CD4-positive, alpha-beta memory T cell (primary cell): Measurements from ENCODE around the gene TBL1X. TPM values are rescaled to one million over a fixed set of nuclear protein-coding genes. Genes with fewer than 3 reads are reported as not detected.
A peak's percentile ranks its signal among the peaks of the same experiment; 100 is the strongest.

ENCODE experiments used
- CTCF ChIA-PET: fragments of 350-600 bp; sonication (Branson Sonifier 250); formaldehyde crosslinking; loops from one replicate; lab custom pipeline; 2021; ENCODE audit warnings: inconsistent platforms; ENCODE audit not compliant: partially characterized antibody; lab: Charles Lee
- POLR2A ChIA-PET: fragments of 350-600 bp; sonication (Branson Sonifier 250); formaldehyde crosslinking; loops from one replicate; lab custom pipeline; 2021; ENCODE audit not compliant: partially characterized antibody; lab: Charles Lee
- DNase-seq, 5 donors: peaks; one replicate each; pipeline versions ENCODE4 v3.0.0 to v3.0.0-alpha.2; 2020 to 2022; ENCODE audit warnings: mixed read lengths in 1 of 5
- H3K27ac ChIP-seq: one replicate; pipeline ENCODE4 v1.7.0; 2013; ENCODE audit warnings: low read depth, low read length
- H3K27me3 ChIP-seq: 2 replicates; pipeline ENCODE4 v1.7.0; 2013; ENCODE audit warnings: mild to moderate bottlenecking, low read length, moderate library complexity; ENCODE audit not compliant: insufficient read depth
- H3K36me3 ChIP-seq: 2 replicates; pipeline ENCODE4 v1.7.0; 2013; ENCODE audit warnings: mild to moderate bottlenecking, low read length, moderate library complexity; ENCODE audit not compliant: insufficient read depth
- H3K4me1 ChIP-seq: 2 replicates; pipeline ENCODE4 v1.7.0; 2013; ENCODE audit warnings: mild to moderate bottlenecking, low read length, moderate library complexity; ENCODE audit not compliant: insufficient read depth
- H3K4me3 ChIP-seq, 2 donors: one replicate each; pipeline ENCODE4 v1.7.0; 2013; ENCODE audit warnings: low read length in 2 of 2, mild to moderate bottlenecking in 1 of 2
- H3K9me3 ChIP-seq, 2 donors: one replicate each; pipeline ENCODE4 v1.7.0; 2013; ENCODE audit warnings: low read length in 2 of 2, control low read depth in 1 of 2; ENCODE audit not compliant: control insufficient read depth in 1 of 2
- H3K27ac Mint-ChIP-seq, 7 donors: one replicate each; pipeline ENCODE4 v1.8.0; 2020 to 2021; ENCODE audit warnings: mixed read lengths in 7 of 7, mild to moderate bottlenecking in 6 of 7, inconsistent platforms in 3 of 7, moderate library complexity in 3 of 7
- H3K27me3 Mint-ChIP-seq, 2 donors: one replicate each; pipeline ENCODE4 v1.8.0; 2020 to 2021; ENCODE audit warnings: mixed read lengths in 2 of 2
- H3K36me3 Mint-ChIP-seq, 2 donors: one replicate each; pipeline ENCODE4 v1.8.0; 2020 to 2021; ENCODE audit warnings: mixed read lengths in 2 of 2, inconsistent platforms in 1 of 2, mild to moderate bottlenecking in 1 of 2
- H3K4me1 Mint-ChIP-seq, 4 donors: one replicate each; pipeline ENCODE4 v1.8.0; 2020 to 2021; ENCODE audit warnings: mixed read lengths in 4 of 4, mild to moderate bottlenecking in 1 of 4
- H3K4me3 Mint-ChIP-seq, 8 donors: one replicate each; pipeline ENCODE4 v1.8.0; 2020 to 2021; ENCODE audit warnings: mixed read lengths in 8 of 8, mild to moderate bottlenecking in 7 of 8, moderate library complexity in 6 of 8, inconsistent platforms in 3 of 8
- H3K9me3 Mint-ChIP-seq, 8 donors: one replicate each; pipeline ENCODE4 v1.8.0; 2020 to 2021; ENCODE audit warnings: mixed read lengths in 8 of 8, mild to moderate bottlenecking in 5 of 8, inconsistent platforms in 3 of 8, moderate library complexity in 1 of 8
- intact Hi-C: fragments of 100-400 bp; cut with micrococcal nuclease; formaldehyde crosslinking; loops from one replicate; pipeline ENCODE4 v1.15.1; 2023
- polyA plus RNA-seq, 2 donors: library from polyadenylated mRNA; unstranded; fragments of 300-500 nt; fragmentation: Illumina TruSeq; gene quantifications; one replicate each; pipeline ENCODE4 v1.2.3, GENCODE V29; 2021
- total RNA-seq, 2 experiments: library from RNA; stranded (reverse); gene quantifications; one replicate each; pipeline ENCODE4 v1.2.3, GENCODE V29; 2021

Gene TBL1X
- total and polyA plus RNA-seq, 4 experiments from 2014 or later, result 6.1 to 50.5 (median 34.3) TPM

GRCh38 chrX:9646471-9647224 lies 181.8 kb downstream of the TBL1X start:
- Mint-ChIP-seq H3K4me3 (no peak overlapping the region), H3K36me3 (no peaks in the 10 kb centered on the region), H3K4me1 (peaks cover 10 to 34% (median 20%) of the 10 kb centered on the region in 4 donors), H3K27ac (peak overlapping the region in 1 of 7 donors; percentile 22), H3K9me3 (no peaks in the 10 kb centered on the region), H3K27me3 (no peaks in the 10 kb centered on the region)
- Histone ChIP-seq H3K9me3 (no peaks in the 10 kb centered on the region), H3K4me1 (peaks cover 10% of the 10 kb centered on the region), H3K27ac (no peak overlapping the region), H3K4me3 (no peak overlapping the region), H3K36me3 (no peaks in the 10 kb centered on the region), H3K27me3 (no peaks in the 10 kb centered on the region)
- ChIA-PET CTCF (no interaction called here), POLR2A (no interaction called here)
- DNase-seq, result no peak
- intact Hi-C loops, result no loop called here

- Mint-ChIP-seq H3K4me1 (peaks cover 7 to 27% (median 15%) of the 10 kb centered on the region in 4 donors), H3K36me3 (no peaks in the 10 kb centered on the region), H3K27ac (peak overlapping the region in 1 of 7 donors; percentile 13), H3K27me3 (no peaks in the 10 kb centered on the region), H3K4me3 (no peak overlapping the region), H3K9me3 (no peaks in the 10 kb centered on the region)
- Histone ChIP-seq H3K4me3 (no peak overlapping the region), H3K27ac (no peak overlapping the region), H3K9me3 (no peaks in the 10 kb centered on the region), H3K27me3 (no peaks in the 10 kb centered on the region), H3K4me1 (peaks cover 10% of the 10 kb centered on the region), H3K36me3 (no peaks in the 10 kb centered on the region)
- CTCF ChIA-PET, result no interaction called here
- POLR2A ChIA-PET, result no interaction called here
- DNase-seq, result no peak
- intact Hi-C loops, result no loop called here
Observed at GRCh38 chrX:9647431-9647830, 182.6 kb downstream of the TBL1X start.

GRCh38 chrX:9650091-9650490 lies 185.2 kb downstream of the TBL1X start:
- CTCF ChIA-PET, result no interaction called here

GRCh38 chrX:9651737-9652136 lies 186.9 kb downstream of the TBL1X start:
- POLR2A ChIA-PET, result no interaction called here
- intact Hi-C loops, result no loop called here

More at GRCh38 chrX:9650091-9650490, 185.2 kb downstream of the TBL1X start:
- no peak overlapping the region for H3K4me3 Mint-ChIP-seq
- peaks cover 0 to 2% (median under 1%) of the 10 kb centered on the region in 4 donors for H3K4me1 Mint-ChIP-seq
- H3K27me3 ChIP-seq, result no peaks in the 10 kb centered on the region
- POLR2A ChIA-PET, result no interaction called here
- no peak overlapping the region for H3K27ac Mint-ChIP-seq
- intact Hi-C loops, result no loop called here
- no peak overlapping the region for H3K4me3 ChIP-seq
- H3K36me3 ChIP-seq, result no peaks in the 10 kb centered on the region
- H3K27ac ChIP-seq, result no peak overlapping the region
- H3K4me1 ChIP-seq, result no peaks in the 10 kb centered on the region
- no peaks in the 10 kb centered on the region for H3K9me3 ChIP-seq
- no peaks in the 10 kb centered on the region for H3K27me3 Mint-ChIP-seq
- H3K36me3 Mint-ChIP-seq, result peaks cover 9 to 10% of the 10 kb centered on the region in 2 donors
- DNase-seq, result no peak
- peaks cover 0 to under 1% (median 0%) of the 10 kb centered on the region in 8 donors for H3K9me3 Mint-ChIP-seq

GRCh38 chrX:9654929-9655328 lies 190.1 kb downstream of the TBL1X start:
- intact Hi-C loops, result no loop called here
- Mint-ChIP-seq H3K27me3 (no peaks in the 10 kb centered on the region), H3K4me1 (peaks cover 0 to 2% (median 0%) of the 10 kb centered on the region in 4 donors), H3K36me3 (peaks cover 23 to 26% of the 10 kb centered on the region in 2 donors), H3K27ac (no peak overlapping the region), H3K4me3 (no peak overlapping the region), H3K9me3 (peaks cover 0 to 2% (median 0%) of the 10 kb centered on the region in 8 donors)
- H3K9me3 ChIP-seq, result no peaks in the 10 kb centered on the region
- no peaks in the 10 kb centered on the region for H3K36me3 ChIP-seq
- no peak overlapping the region for H3K27ac ChIP-seq
- ChIA-PET CTCF (no interaction called here), POLR2A (no interaction called here)
- H3K4me1 ChIP-seq, result no peaks in the 10 kb centered on the region
- H3K4me3 ChIP-seq, result no peak overlapping the region
- DNase-seq, result no peak
- H3K27me3 ChIP-seq, result no peaks in the 10 kb centered on the region

More at GRCh38 chrX:9651737-9652136, 186.9 kb downstream of the TBL1X start:
- Mint-ChIP-seq H3K9me3 (peaks cover 0 to 2% (median 0%) of the 10 kb centered on the region in 8 donors), H3K36me3 (peaks cover 16 to 22% of the 10 kb centered on the region in 2 donors), H3K27ac (no peak overlapping the region), H3K4me1 (peaks cover 0 to 2% (median 0%) of the 10 kb centered on the region in 4 donors), H3K27me3 (no peaks in the 10 kb centered on the region), H3K4me3 (no peak overlapping the region)
- Histone ChIP-seq H3K4me3 (no peak overlapping the region), H3K9me3 (no peaks in the 10 kb centered on the region), H3K4me1 (no peaks in the 10 kb centered on the region), H3K27me3 (no peaks in the 10 kb centered on the region), H3K36me3 (no peaks in the 10 kb centered on the region), H3K27ac (no peak overlapping the region)
- CTCF ChIA-PET, result no interaction called here
- no peak for DNase-seq

GRCh38 chrX:9656277-9656676 lies 191.4 kb downstream of the TBL1X start:
- H3K27me3 Mint-ChIP-seq, result no peaks in the 10 kb centered on the region
- no peak overlapping the region for H3K4me3 ChIP-seq
- H3K4me1 ChIP-seq, result no peaks in the 10 kb centered on the region
- no peaks in the 10 kb centered on the region for H3K9me3 ChIP-seq
- intact Hi-C loops, result no loop called here
- no peak overlapping the region for H3K4me3 Mint-ChIP-seq
- peaks cover 0 to 2% (median 0%) of the 10 kb centered on the region in 4 donors for H3K4me1 Mint-ChIP-seq
- no peak overlapping the region for H3K27ac ChIP-seq
- no peak overlapping the region for H3K27ac Mint-ChIP-seq
- DNase-seq, result no peak
- ChIA-PET CTCF (no interaction called here), POLR2A (no interaction called here)
- H3K36me3 Mint-ChIP-seq, result peaks cover 25 to 30% of the 10 kb centered on the region in 2 donors
- H3K9me3 Mint-ChIP-seq, result peaks cover 0 to 2% (median 0%) of the 10 kb centered on the region in 8 donors
- H3K27me3 ChIP-seq, result no peaks in the 10 kb centered on the region
- no peaks in the 10 kb centered on the region for H3K36me3 ChIP-seq

- H3K9me3 ChIP-seq, result no peaks in the 10 kb centered on the region
- H3K4me3 ChIP-seq, result no peak overlapping the region
- H3K27ac ChIP-seq, result no peak overlapping the region
- peak overlapping the region in 1 of 7 donors; percentile 37 for H3K27ac Mint-ChIP-seq
- H3K27me3 ChIP-seq, result no peaks in the 10 kb centered on the region
- ChIA-PET CTCF (no interaction called here), POLR2A (no interaction called here)
- no peak for DNase-seq
- H3K27me3 Mint-ChIP-seq, result no peaks in the 10 kb centered on the region
- no peak overlapping the region for H3K4me3 Mint-ChIP-seq
- H3K36me3 ChIP-seq, result no peaks in the 10 kb centered on the region
- H3K9me3 Mint-ChIP-seq, result peaks cover 0 to 2% (median 0%) of the 10 kb centered on the region in 8 donors
- peaks cover 0 to 2% (median 0%) of the 10 kb centered on the region in 4 donors for H3K4me1 Mint-ChIP-seq
- intact Hi-C loops, result no loop called here
- no peaks in the 10 kb centered on the region for H3K4me1 ChIP-seq
- H3K36me3 Mint-ChIP-seq, result peaks cover 25 to 30% of the 10 kb centered on the region in 2 donors
Observed at GRCh38 chrX:9656871-9657270, 192.0 kb downstream of the TBL1X start.
